IMR-90 (cell line): ENCODE measurements around the gene CALHM3.

Source experiments
- BHLHE40 ChIP-seq: fragments of 150-350 bp; IDR thresholded peaks from 2 replicates; pipeline ENCODE4 v1.6.1; 2016; ENCODE audit warnings: mild to moderate bottlenecking, low read depth, low read length
- CEBPB ChIP-seq: IDR thresholded peaks from 2 replicates; pipeline ENCODE4 v1.6.1; 2012; ENCODE audit warnings: low read depth, low read length, improper control_type of control experiment
- CHD1 ChIP-seq: IDR thresholded peaks from 2 replicates; pipeline ENCODE4 v1.6.1; 2012; ENCODE audit warnings: low read depth, low read length, improper control_type of control experiment
- MAFK ChIP-seq: IDR thresholded peaks from 2 replicates; pipeline ENCODE4 v1.6.1; 2012; ENCODE audit warnings: low read depth, low read length, improper control_type of control experiment
- MAZ ChIP-seq: IDR thresholded peaks from 2 replicates; pipeline ENCODE4 v1.6.1; 2012; ENCODE audit warnings: low read depth, mild to moderate bottlenecking, low read length, improper control_type of control experiment, moderate library complexity, borderline replicate concordance
- POLR2A ChIP-seq: IDR thresholded peaks from 2 replicates; pipeline ENCODE4 v1.6.1; 2012; ENCODE audit warnings: mild to moderate bottlenecking, low read depth, low read length
- RFX5 ChIP-seq: IDR thresholded peaks from 2 replicates; pipeline ENCODE4 v1.8.0; 2012; ENCODE audit warnings: low read depth, mild to moderate bottlenecking, low read length, moderate library complexity
- SMC3 ChIP-seq: fragments of 150-350 bp; IDR thresholded peaks from 2 replicates; pipeline ENCODE4 v1.6.1; 2016; ENCODE audit warnings: low read depth, mild to moderate bottlenecking, antibody characterized with exemption, low read length, moderate library complexity
- TF ChIP-seq, protein P1 (sequence below): conservative IDR thresholded peaks from 2 replicates; pipeline ENCODE4 v1.5.1; 2012; ENCODE audit warnings: mild to moderate bottlenecking, low read depth, low read length, improper control_type of control experiment
- TF ChIP-seq, protein P2 (sequence below): fragments of 150-350 bp; IDR thresholded peaks from 2 replicates; pipeline ENCODE4 v1.6.1; 2017; ENCODE audit warnings: mild to moderate bottlenecking, antibody characterized with exemption, low read length, low read depth

DNA sequence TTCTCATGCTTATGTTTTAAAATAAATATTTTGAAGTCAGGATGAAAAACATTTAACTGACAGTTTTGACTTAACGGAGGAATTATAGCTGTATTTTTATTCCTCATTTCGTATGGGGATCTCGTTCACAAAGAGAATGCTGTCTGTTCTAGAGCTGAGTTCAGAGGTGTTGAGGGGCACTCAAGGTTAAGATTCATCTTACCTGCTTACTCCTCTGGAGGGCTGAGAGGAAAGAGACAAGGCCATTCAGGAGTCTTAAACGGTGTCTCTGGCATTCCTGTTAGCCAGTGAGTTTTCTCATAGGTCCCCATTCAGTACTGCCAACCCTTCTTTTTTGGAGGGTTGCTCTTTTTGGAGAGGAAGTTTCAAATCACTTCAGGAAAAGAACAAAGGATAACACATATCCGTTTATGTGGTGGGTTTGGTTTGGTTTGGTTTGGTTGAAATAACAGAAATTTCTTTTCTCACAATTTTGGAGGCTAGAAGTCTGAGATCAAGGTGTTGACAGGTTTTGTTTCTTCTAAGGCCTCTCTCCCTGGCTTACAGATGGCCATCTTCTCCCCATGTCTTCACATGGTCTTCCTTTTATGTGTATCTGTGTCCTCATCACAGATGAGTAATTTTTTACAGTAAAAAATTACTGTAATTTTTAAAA lies 49.9 kb downstream of the CALHM3 start:
- TF ChIP-seq POLR2A (no peak), CHD1 (no peak), MAZ (no peak), SMC3 (no peak), CEBPB (no peak), RFX5 (no peak), BHLHE40 (no peak), MAFK (no peak)
- TF ChIP-seq, protein P1, sequence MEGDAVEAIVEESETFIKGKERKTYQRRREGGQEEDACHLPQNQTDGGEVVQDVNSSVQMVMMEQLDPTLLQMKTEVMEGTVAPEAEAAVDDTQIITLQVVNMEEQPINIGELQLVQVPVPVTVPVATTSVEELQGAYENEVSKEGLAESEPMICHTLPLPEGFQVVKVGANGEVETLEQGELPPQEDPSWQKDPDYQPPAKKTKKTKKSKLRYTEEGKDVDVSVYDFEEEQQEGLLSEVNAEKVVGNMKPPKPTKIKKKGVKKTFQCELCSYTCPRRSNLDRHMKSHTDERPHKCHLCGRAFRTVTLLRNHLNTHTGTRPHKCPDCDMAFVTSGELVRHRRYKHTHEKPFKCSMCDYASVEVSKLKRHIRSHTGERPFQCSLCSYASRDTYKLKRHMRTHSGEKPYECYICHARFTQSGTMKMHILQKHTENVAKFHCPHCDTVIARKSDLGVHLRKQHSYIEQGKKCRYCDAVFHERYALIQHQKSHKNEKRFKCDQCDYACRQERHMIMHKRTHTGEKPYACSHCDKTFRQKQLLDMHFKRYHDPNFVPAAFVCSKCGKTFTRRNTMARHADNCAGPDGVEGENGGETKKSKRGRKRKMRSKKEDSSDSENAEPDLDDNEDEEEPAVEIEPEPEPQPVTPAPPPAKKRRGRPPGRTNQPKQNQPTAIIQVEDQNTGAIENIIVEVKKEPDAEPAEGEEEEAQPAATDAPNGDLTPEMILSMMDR: no peak
- TF ChIP-seq, protein P2, sequence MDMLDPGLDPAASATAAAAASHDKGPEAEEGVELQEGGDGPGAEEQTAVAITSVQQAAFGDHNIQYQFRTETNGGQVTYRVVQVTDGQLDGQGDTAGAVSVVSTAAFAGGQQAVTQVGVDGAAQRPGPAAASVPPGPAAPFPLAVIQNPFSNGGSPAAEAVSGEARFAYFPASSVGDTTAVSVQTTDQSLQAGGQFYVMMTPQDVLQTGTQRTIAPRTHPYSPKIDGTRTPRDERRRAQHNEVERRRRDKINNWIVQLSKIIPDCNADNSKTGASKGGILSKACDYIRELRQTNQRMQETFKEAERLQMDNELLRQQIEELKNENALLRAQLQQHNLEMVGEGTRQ: no peak
